ENCODE data around the gene HDAC4.

HDAC4 gene

DNA sequence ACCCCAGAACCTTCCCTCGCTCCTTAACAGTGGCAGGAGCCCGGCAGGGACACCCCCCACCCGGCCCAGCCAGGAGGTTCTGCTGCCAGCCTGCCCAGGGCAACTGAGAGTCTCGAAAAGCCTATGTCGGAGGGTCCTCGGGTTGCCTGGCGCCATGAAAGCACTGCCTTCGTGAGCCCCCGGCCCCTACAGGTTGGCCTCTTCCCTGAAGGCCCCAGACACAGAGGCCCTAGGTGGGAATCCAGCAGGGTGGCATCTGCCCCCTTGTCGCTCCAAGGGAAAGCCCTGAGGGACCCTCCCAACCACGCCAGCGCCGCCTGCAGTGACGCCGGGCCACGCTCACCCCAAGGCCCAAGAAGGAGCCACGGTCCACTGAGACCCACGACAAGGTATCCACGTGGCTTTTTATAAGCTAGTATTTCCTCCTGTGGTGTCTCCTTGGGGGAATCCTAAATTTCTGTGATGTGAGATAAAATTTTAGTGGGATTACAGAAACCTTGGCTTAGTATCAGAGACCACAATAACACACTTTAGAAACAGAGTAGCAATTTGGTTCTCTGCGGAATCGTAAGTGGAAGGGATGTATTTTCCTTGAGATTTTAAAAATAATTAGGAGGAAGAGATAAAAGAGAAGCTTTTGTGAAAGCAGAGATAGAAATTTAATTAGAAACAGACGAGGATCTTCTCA is 138.9 kb downstream of the HDAC4 start:
- no peaks in the 10 kb centered on the region for H3K27me3 ChIP-seq (ENCODE audit: insufficient read depth, poor library complexity, severe bottlenecking)
- TF ChIP-seq, protein P1, sequence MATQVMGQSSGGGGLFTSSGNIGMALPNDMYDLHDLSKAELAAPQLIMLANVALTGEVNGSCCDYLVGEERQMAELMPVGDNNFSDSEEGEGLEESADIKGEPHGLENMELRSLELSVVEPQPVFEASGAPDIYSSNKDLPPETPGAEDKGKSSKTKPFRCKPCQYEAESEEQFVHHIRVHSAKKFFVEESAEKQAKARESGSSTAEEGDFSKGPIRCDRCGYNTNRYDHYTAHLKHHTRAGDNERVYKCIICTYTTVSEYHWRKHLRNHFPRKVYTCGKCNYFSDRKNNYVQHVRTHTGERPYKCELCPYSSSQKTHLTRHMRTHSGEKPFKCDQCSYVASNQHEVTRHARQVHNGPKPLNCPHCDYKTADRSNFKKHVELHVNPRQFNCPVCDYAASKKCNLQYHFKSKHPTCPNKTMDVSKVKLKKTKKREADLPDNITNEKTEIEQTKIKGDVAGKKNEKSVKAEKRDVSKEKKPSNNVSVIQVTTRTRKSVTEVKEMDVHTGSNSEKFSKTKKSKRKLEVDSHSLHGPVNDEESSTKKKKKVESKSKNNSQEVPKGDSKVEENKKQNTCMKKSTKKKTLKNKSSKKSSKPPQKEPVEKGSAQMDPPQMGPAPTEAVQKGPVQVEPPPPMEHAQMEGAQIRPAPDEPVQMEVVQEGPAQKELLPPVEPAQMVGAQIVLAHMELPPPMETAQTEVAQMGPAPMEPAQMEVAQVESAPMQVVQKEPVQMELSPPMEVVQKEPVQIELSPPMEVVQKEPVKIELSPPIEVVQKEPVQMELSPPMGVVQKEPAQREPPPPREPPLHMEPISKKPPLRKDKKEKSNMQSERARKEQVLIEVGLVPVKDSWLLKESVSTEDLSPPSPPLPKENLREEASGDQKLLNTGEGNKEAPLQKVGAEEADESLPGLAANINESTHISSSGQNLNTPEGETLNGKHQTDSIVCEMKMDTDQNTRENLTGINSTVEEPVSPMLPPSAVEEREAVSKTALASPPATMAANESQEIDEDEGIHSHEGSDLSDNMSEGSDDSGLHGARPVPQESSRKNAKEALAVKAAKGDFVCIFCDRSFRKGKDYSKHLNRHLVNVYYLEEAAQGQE (IDR thresholded peaks at IDR 0.05; ENCODE audit: insufficient replicate concordance, low read depth) = no peak
- TF ChIP-seq CTCF (IDR thresholded peaks at IDR 0.05; ENCODE audit: insufficient read depth, low read length) (no peak), POLR2AphosphoS5 (IDR thresholded peaks at IDR 0.05; ENCODE audit: low read depth) (no peak), GABPA (IDR thresholded peaks at IDR 0.05; ENCODE audit: low read depth) (no peak), SPI1 (IDR thresholded peaks at IDR 0.05; ENCODE audit: borderline replicate concordance, low read depth) (no peak)
- H3K27ac ChIP-seq (replicated peaks) = no peak overlapping the region
- no peak for DNase-seq (ENCODE audit: low read depth in 1 of 2, low spot score in 1 of 2)
- H3K4me3 ChIP-seq (replicated peaks; ENCODE audit: insufficient read depth, low read length) = no peak overlapping the region

DNA sequence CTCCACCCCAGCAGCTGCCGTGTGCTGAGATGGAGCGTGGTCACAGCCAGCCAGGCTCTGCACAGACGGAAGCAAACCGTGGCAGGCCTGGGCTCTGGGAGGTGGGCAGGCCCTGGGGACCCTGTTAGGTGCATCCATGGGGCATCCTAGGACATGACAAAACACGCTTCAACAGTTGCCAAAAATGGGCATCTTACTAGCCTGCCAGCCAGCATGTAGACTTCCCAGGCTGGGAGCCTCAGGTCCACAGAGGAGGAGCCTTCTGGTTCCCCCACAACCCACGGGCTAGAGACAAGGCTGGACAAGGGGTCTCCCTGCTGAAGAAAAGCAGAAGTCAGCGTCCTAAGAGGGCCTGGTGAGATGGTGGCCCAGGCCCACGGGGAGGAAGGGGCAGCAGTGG is 139.5 kb downstream of the HDAC4 start:
- H3K27ac ChIP-seq (replicated peaks) = no peak overlapping the region
- TF ChIP-seq POLR2AphosphoS5 (IDR thresholded peaks at IDR 0.05; ENCODE audit: low read depth) = no peak
- 0 out of 2 replicates have a peak, but pooled peaks have one; percentile 3 for TF ChIP-seq SPI1 (IDR thresholded peaks at IDR 0.05; ENCODE audit: borderline replicate concordance, low read depth)
- no peak overlapping the region for H3K4me3 ChIP-seq (replicated peaks; ENCODE audit: insufficient read depth, low read length)
- no peak for DNase-seq (ENCODE audit: low read depth in 1 of 2, low spot score in 1 of 2)
- no peaks in the 10 kb centered on the region for H3K27me3 ChIP-seq (ENCODE audit: insufficient read depth, poor library complexity, severe bottlenecking)

GRCh38 chr2:239260546-239261327 is 140.1 kb downstream of the HDAC4 start:
- Histone ChIP-seq H3K4me3 (replicated peaks; ENCODE audit: insufficient read depth, low read length) (no peak overlapping the region), H3K27me3 (ENCODE audit: insufficient read depth, poor library complexity, severe bottlenecking) (no peaks in the 10 kb centered on the region), H3K27ac (replicated peaks) (peak overlapping the region; percentile 79)
- no peak for DNase-seq (ENCODE audit: low read depth in 1 of 2, low spot score in 1 of 2)
- TF ChIP-seq, protein P1 (IDR thresholded peaks at IDR 0.05; ENCODE audit: insufficient replicate concordance, low read depth) = no peak
- TF ChIP-seq GABPA (IDR thresholded peaks at IDR 0.05; ENCODE audit: low read depth) (no peak), SPI1 (IDR thresholded peaks at IDR 0.05; ENCODE audit: borderline replicate concordance, low read depth) (no peak), CTCF (IDR thresholded peaks at IDR 0.05; ENCODE audit: insufficient read depth, low read length) (no peak), POLR2AphosphoS5 (IDR thresholded peaks at IDR 0.05; ENCODE audit: low read depth) (no peak)

DNA sequence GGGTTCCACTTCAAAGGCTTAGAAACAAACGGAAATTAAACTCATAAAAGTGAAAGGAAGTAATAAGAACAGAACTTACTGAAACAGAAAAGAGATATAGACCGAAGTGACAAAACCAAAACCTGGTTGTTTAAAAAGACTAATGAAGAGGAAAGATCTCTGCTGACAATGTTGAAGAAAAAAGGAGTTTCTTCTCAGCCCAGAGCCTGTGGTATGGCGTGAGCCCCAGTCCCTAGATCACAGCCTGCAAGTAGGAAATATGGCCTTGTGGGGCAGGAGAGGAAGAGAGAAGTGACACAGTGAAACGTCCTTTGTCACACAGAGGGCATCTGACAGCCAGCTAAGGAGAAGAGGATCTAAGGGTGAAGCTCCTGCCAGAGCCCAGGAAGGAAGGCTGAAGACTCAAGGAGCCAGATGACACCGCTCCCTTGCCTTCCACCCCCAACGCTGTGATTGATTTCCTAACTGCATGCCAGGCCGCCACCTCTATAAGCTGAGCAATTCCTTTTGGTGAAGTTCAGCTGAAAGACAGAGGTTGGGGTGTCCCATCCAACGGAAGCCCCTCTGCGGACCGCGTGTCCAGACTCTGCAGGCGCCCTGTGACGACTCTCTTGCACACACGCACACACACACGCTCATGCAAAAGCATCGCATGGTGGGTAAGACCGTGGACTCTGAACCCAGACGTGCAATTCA is 141.1 kb downstream of the HDAC4 start:
- H3K27ac ChIP-seq (replicated peaks) = peak overlapping the region; percentile 79
- no peaks in the 10 kb centered on the region for H3K27me3 ChIP-seq (ENCODE audit: insufficient read depth, poor library complexity, severe bottlenecking)
- no peak for TF ChIP-seq CTCF (IDR thresholded peaks at IDR 0.05; ENCODE audit: insufficient read depth, low read length)
- TF ChIP-seq GABPA (IDR thresholded peaks at IDR 0.05; ENCODE audit: low read depth) = no peak
- peak; percentile 64; the same call in 1 of the 2 replicates for TF ChIP-seq SPI1 (IDR thresholded peaks at IDR 0.05; ENCODE audit: borderline replicate concordance, low read depth)
- no peak for TF ChIP-seq POLR2AphosphoS5 (IDR thresholded peaks at IDR 0.05; ENCODE audit: low read depth)
- TF ChIP-seq, protein P1 (IDR thresholded peaks at IDR 0.05; ENCODE audit: insufficient replicate concordance, low read depth) = no peak
- DNase-seq (ENCODE audit: low read depth in 1 of 2, low spot score in 1 of 2) = peak in 1 of 2 experiments; percentile 86
- H3K4me3 ChIP-seq (replicated peaks; ENCODE audit: insufficient read depth, low read length) = no peak overlapping the region

All from HL-60 (cell line).